Activated CD8-positive, alpha-beta T cell treated with anti-CD3 and anti-CD28 coated beads, Interleukin-2, amount 10 ng/mL, durations not matched to agents 7 days and 5 days (primary cell): Measurements from ENCODE around the gene IQSEC1. TPM values are rescaled to one million over a fixed set of nuclear protein-coding genes. Genes with fewer than 3 reads are reported as not detected.

Experiments used
- ATAC-seq: fragments of 150-1000 bp; cut with Tn5 transposase; one replicate; pipeline ENCODE4 v1.10.0; 2021; ENCODE audit warnings: moderate library complexity
- CTCF ChIA-PET: fragments of 350-600 bp; sonication (Branson Sonifier 250); formaldehyde crosslinking; loops from one replicate; lab custom pipeline; 2021; ENCODE audit warnings: antibody characterized with exemption; lab: Charles Lee
- POLR2A ChIA-PET: fragments of 350-600 bp; sonication (Branson Sonifier 250); formaldehyde crosslinking; loops from one replicate; lab custom pipeline; 2021; ENCODE audit warnings: antibody characterized with exemption; lab: Charles Lee
- DNase-seq: peaks from one replicate; pipeline ENCODE4 v3.0.0-alpha.2; 2020
- H3K27ac Mint-ChIP-seq: one replicate; pipeline ENCODE4 v1.8.0; 2021; ENCODE audit warnings: mild to moderate bottlenecking, mixed read lengths
- H3K27me3 Mint-ChIP-seq: one replicate; pipeline ENCODE4 v1.8.0; 2021; ENCODE audit warnings: low read depth, mixed read lengths
- H3K36me3 Mint-ChIP-seq: one replicate; pipeline ENCODE4 v1.8.0; 2021; ENCODE audit warnings: low read depth, mixed read lengths
- H3K4me1 Mint-ChIP-seq: one replicate; pipeline ENCODE4 v1.8.0; 2021; ENCODE audit warnings: low read depth, mixed read lengths
- H3K4me3 Mint-ChIP-seq: one replicate; pipeline ENCODE4 v1.8.0; 2021; ENCODE audit warnings: mild to moderate bottlenecking, mixed read lengths
- H3K9me3 Mint-ChIP-seq: one replicate; pipeline ENCODE4 v1.8.0; 2022; ENCODE audit warnings: mixed read lengths; ENCODE audit not compliant: insufficient read depth
- total RNA-seq, 2 experiments: library from RNA; stranded (reverse); gene quantifications; one replicate each; pipeline ENCODE4 v1.2.3, GENCODE V29; 2021

IQSEC1 gene
- total RNA-seq, 2 experiments from 2014 or later: 47.8 to 53.8 TPM

DNA sequence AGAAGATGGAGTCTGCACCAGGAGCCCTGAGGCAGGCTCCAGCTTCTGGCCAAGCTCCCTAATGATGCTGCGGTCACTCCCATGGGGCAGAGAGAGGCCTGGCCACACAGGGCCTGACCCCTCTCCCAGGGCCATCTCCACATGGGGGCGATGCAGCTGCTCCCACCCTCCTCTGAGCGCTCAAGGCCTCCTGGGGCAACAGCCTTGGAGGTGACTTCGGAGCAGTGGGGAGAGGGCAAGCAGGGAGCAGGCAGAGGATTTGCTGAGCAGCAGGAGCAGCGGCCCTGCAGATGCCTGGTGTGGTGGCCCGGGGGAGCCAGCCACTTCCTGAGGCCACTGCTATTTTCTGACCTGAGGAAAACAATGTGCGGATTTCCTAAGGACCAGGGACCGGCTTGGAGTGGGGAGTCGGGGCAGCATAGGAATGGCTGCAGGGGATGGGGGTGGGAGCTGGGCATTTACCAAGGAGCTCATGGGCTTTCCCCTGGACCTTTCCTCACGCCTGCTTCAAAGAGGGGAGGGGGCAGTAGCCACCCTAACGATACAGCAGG lies 150.3 kb downstream of the IQSEC1 start:
- Mint-ChIP-seq H3K27ac (no peak overlapping the region), H3K4me3 (no peak overlapping the region), H3K9me3 (no peaks in the 10 kb centered on the region), H3K27me3 (no peaks in the 10 kb centered on the region), H3K4me1 (peaks cover 13% of the 10 kb centered on the region), H3K36me3 (peaks cover 33% of the 10 kb centered on the region)
- ATAC-seq (no peak), DNase-seq (no peak)
- ChIA-PET POLR2A (no interaction called here), CTCF (interaction anchor here (0.7 kb wide), 1 partner anchor 40 kb away, joined by 3 read pairs; no protein-coding TSS in a partner anchor)

DNA sequence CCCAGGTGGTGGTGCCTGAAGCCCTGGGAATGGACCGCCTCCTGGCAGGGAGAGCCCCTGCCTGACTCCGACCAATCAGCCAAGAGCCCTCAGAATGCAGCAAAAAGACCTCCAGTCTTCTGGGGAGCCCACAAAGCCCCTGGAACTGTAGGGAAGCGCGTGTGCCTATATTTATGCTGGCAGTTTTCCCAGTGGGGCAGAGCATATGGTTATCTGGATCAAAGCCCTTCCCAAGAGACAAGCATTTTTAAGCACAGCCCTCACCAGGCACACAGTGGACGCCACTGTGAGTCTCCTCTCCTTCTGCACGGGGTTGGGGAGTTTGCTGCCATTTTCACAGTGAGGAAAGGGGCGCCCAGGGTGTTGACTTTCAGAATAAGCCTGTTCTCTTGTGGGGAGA lies 150.9 kb downstream of the IQSEC1 start:
- peaks cover 37% of the 10 kb centered on the region for H3K36me3 Mint-ChIP-seq
- H3K27ac Mint-ChIP-seq: no peak overlapping the region
- POLR2A ChIA-PET: no interaction called here
- CTCF ChIA-PET: interaction anchor here (1.3 kb wide), 1 partner anchor 73 kb away, joined by 4 read pairs; no protein-coding TSS in a partner anchor
- ATAC-seq (no peak), DNase-seq (no peak)
- no peaks in the 10 kb centered on the region for H3K9me3 Mint-ChIP-seq
- H3K27me3 Mint-ChIP-seq: no peaks in the 10 kb centered on the region
- peaks cover 16% of the 10 kb centered on the region for H3K4me1 Mint-ChIP-seq
- H3K4me3 Mint-ChIP-seq: no peak overlapping the region

DNA sequence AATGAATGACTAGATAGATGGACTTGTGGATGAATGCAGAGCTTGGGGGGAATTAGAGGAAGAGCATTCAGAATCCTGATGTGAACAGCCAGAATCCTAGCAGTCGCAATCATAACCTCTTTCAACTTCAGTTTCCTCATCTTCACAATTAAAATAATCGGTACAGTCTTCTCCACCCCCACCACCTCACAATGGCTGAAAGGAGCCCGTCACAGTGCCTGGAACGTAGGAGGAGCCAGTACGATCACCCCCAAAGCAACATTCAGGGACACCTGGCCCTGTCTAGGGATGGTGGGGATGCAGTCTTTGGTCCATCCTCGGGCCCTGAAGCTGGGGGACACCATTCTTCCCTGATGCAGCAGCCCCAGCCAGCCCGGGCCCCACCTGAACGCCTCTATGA lies 151.5 kb downstream of the IQSEC1 start:
- ChIA-PET CTCF (interaction anchor here (1.3 kb wide), 1 partner anchor 73 kb away, joined by 4 read pairs; no protein-coding TSS in a partner anchor), POLR2A (no interaction called here)
- ATAC-seq (no peak), DNase-seq (no peak)
- no peak overlapping the region for H3K27ac Mint-ChIP-seq
- no peaks in the 10 kb centered on the region for H3K9me3 Mint-ChIP-seq
- peaks cover 21% of the 10 kb centered on the region for H3K4me1 Mint-ChIP-seq
- no peaks in the 10 kb centered on the region for H3K27me3 Mint-ChIP-seq
- H3K4me3 Mint-ChIP-seq: no peak overlapping the region
- peaks cover 41% of the 10 kb centered on the region for H3K36me3 Mint-ChIP-seq

DNA sequence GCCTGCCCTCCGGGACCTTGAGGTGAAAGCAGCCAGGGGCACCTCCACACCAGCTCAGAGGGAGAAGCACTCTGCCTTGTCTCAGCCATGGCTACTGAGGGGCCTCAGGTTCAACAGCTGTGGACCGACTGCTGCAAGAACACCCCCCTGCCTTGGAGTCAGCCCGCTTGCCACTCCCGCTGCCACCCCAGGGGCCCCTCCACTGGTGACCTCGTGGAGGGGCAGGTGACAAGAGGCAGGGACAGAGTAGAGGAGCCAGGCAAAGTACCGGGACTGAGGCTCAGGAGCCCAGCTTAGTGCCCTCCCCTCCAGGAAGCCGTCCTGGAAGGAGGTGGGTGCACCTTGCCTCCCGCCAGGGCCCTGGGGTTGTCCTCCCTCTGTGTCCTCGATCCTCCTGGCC lies 152.3 kb downstream of the IQSEC1 start:
- POLR2A ChIA-PET: interaction anchor here (0.9 kb wide), 1 partner anchor 13 kb away, joined by 3 read pairs; no protein-coding TSS in a partner anchor
- Mint-ChIP-seq H3K4me1 (peaks cover 28% of the 10 kb centered on the region), H3K9me3 (no peaks in the 10 kb centered on the region), H3K27ac (no peak overlapping the region), H3K36me3 (peaks cover 46% of the 10 kb centered on the region), H3K4me3 (no peak overlapping the region), H3K27me3 (no peaks in the 10 kb centered on the region)
- DNase-seq (no peak), ATAC-seq (no peak)
- CTCF ChIA-PET: no interaction called here

DNA sequence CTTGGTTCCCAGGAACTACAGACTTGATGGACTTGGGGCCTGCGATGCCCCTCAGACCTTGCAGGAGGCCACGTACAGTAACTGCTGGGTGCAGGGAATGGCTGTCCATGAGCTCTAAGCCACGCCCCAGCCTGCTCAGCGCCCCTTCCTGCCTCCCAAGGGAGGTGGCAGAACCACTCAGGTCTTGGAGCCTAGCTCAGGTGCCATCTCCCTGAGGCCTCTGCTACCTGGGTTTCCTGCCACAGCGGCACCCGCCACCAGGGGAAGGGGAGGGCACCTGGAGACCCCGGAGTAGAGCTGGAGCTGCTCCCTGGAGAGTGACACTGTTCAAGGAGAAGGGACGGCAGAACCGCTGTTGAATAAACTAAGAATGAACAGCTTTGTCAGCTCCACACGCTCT lies 154.0 kb downstream of the IQSEC1 start:
- peaks cover 33% of the 10 kb centered on the region for H3K4me1 Mint-ChIP-seq
- no peaks in the 10 kb centered on the region for H3K9me3 Mint-ChIP-seq
- ChIA-PET CTCF (no interaction called here), POLR2A (interaction anchor here (1.0 kb wide), 1 partner anchor 30 kb away, joined by 3 read pairs; no protein-coding TSS in a partner anchor)
- no peaks in the 10 kb centered on the region for H3K27me3 Mint-ChIP-seq
- ATAC-seq (no peak), DNase-seq (no peak)
- H3K4me3 Mint-ChIP-seq: no peak overlapping the region
- peaks cover 50% of the 10 kb centered on the region for H3K36me3 Mint-ChIP-seq
- H3K27ac Mint-ChIP-seq: no peak overlapping the region

DNA sequence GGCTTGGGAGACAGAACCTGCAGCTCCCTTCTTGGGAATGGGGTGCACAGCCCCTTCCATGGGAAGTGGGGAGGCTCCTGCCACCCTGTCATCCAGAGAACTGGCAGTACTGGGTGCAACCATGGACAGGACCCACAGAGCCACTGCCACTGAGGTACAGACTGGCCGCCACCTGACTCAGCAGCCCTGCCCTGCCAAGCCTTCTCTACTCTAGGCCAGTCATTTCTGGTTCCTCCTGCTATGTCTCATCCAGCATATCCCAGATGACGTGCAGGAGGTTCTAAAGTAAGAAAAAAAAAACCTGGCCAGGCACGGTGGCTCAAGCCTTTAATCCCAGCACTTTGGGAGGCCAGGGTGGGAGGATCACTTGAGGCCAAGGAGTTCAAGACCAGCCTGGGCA lies 155.0 kb downstream of the IQSEC1 start:
- POLR2A ChIA-PET: no interaction called here
- ATAC-seq: no peak
- DNase-seq: no peak

DNA sequence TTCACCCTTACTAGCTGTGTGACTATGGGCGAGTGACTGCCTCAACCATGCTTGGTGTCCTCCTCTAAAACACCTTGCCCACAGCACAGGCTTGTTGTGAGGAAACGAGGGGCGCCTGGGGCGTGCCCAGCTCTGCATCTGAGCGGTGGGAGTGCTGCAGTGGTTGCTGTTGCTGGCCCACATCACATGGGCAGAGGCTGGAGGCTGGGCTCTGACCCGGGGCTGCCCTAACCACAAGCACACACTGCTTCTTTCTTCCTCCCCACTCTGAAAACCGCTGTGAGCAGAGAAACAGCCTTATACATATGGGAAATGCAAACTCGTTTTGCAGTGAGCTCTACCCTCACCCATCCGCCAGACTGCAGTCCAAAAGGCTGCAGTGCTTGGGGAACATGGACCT lies 157.1 kb downstream of the IQSEC1 start:
- DNase-seq: peak; percentile 85
- peaks cover 49% of the 10 kb centered on the region for H3K36me3 Mint-ChIP-seq
- peak overlapping the region; percentile 21 for H3K4me3 Mint-ChIP-seq
- ChIA-PET CTCF (interaction anchor here (0.9 to 4.0 kb wide), 4 partner anchors 23 to 74 kb away, joined by 3 to 16 read pairs (median 4); partner anchors contain the start of gene RPL32), POLR2A (no interaction called here)
- H3K4me1 Mint-ChIP-seq: peaks cover 31% of the 10 kb centered on the region
- H3K9me3 Mint-ChIP-seq: no peaks in the 10 kb centered on the region
- ATAC-seq: peak; percentile 86
- peak overlapping the region; percentile 65 for H3K27ac Mint-ChIP-seq
- H3K27me3 Mint-ChIP-seq: no peaks in the 10 kb centered on the region

More for the DNA sequence above, 155.0 kb downstream of the IQSEC1 start:
- Mint-ChIP-seq H3K36me3 (peaks cover 56% of the 10 kb centered on the region), H3K9me3 (no peaks in the 10 kb centered on the region), H3K27me3 (no peaks in the 10 kb centered on the region), H3K4me3 (no peak overlapping the region), H3K27ac (no peak overlapping the region), H3K4me1 (peaks cover 31% of the 10 kb centered on the region)
- CTCF ChIA-PET: no interaction called here

DNA sequence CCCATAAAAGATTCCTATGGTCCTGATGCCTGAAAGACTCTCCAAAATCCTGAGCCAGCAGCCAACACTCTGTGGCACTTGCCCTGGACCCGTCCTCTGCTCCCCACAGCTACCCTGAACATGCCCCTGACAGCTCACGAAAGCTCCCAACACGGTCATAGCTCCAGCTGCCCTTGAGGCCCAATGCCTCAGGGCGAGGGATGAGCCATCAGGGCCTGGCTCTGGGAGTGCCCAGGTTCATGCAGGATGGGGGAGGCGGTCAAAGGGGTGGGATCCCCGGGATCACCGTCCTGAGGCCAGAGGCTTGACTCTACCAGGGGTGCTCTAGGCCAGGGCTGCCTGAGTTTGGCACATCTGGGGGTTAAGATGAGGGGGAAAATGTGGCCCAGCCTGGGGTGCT lies 159.1 kb downstream of the IQSEC1 start:
- no peaks in the 10 kb centered on the region for H3K9me3 Mint-ChIP-seq
- ChIA-PET CTCF (interaction anchor here (4.0 kb wide), 1 partner anchor 69 kb away, joined by 16 read pairs; no protein-coding TSS in a partner anchor), POLR2A (no interaction called here)
- no peaks in the 10 kb centered on the region for H3K27me3 Mint-ChIP-seq
- H3K27ac Mint-ChIP-seq: no peak overlapping the region
- DNase-seq (no peak), ATAC-seq (no peak)
- H3K36me3 Mint-ChIP-seq: peaks cover 56% of the 10 kb centered on the region
- peaks cover 31% of the 10 kb centered on the region for H3K4me1 Mint-ChIP-seq
- no peak overlapping the region for H3K4me3 Mint-ChIP-seq

DNA sequence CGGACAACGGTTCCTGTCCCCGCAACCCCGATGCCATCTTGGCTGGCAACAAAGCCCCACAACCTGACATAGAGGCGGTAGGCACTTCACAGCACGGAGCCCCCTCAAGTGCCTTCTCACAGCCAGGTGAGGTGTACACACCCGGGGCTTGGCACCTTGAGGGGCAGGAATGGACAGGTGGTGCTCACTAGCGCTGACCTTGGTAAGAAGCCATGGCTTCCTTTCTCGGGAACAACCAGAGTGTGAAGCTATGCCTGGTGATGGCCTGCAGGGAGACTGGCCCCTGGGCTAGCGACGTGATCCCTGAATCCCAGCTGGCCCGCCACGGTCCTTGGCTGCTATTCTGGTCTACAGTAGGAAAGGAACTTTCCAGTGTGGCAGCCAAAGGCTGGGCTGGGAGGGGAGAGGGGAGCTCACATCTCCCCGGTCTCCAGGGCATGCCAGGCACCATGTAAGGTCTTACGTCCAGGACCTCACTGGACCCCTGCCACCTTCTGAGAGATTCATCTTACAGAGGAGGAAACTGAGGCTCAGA lies 161.3 kb downstream of the IQSEC1 start:
- Mint-ChIP-seq H3K36me3 (peaks cover 56% of the 10 kb centered on the region), H3K4me3 (no peak overlapping the region), H3K9me3 (no peaks in the 10 kb centered on the region), H3K27me3 (no peaks in the 10 kb centered on the region), H3K4me1 (peaks cover 24% of the 10 kb centered on the region), H3K27ac (no peak overlapping the region)
- DNase-seq (no peak), ATAC-seq (no peak)
- CTCF ChIA-PET: interaction anchor here (2.2 kb wide), 1 partner anchor 72 kb away, joined by 4 read pairs; no protein-coding TSS in a partner anchor
- POLR2A ChIA-PET: no interaction called here

DNA sequence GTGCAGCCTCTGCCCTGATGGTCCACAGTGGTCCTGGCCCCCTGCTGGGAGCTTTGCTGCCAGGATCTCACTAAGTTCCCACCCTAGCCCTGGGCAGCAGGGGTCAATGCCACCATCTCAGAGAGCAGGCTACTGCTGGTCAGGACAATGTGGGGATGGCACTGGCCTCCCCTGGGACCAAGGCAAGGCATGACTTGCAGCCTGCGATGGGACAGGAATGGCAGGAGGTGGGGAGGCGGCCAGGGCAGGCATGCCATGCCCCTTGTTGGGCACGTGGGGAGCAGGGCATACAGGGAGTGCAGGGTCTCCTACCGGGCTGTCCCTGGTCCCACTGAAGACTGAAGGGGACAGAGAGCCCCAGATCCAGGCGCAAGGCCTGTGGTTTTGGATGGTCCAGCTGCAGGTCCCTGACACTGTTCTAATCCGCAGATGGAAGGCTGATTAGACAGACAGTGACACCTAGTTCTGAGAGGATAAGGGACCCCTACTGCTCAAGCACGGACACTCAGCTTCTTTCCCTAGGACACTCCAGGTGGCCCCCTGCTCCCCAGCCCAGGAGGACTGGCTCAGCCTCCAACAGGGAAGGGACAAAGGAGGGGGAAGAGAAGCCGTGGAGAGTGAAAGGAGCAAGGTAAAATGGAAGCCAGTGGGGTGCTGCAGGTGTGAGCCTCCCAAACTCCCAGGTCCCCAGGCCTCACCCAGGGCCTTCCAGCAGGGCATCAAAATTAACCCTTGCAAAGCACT lies 162.7 kb downstream of the IQSEC1 start:
- H3K4me3 Mint-ChIP-seq: no peak overlapping the region
- DNase-seq: no peak
- CTCF ChIA-PET: interaction anchor here (2.2 kb wide), 1 partner anchor 74 kb away, joined by 4 read pairs; no protein-coding TSS in a partner anchor
- no peak for ATAC-seq
- H3K9me3 Mint-ChIP-seq: no peaks in the 10 kb centered on the region
- POLR2A ChIA-PET: no interaction called here
- peaks cover 47% of the 10 kb centered on the region for H3K36me3 Mint-ChIP-seq
- H3K27me3 Mint-ChIP-seq: no peaks in the 10 kb centered on the region
- H3K27ac Mint-ChIP-seq: no peak overlapping the region
- peaks cover 11% of the 10 kb centered on the region for H3K4me1 Mint-ChIP-seq

DNA sequence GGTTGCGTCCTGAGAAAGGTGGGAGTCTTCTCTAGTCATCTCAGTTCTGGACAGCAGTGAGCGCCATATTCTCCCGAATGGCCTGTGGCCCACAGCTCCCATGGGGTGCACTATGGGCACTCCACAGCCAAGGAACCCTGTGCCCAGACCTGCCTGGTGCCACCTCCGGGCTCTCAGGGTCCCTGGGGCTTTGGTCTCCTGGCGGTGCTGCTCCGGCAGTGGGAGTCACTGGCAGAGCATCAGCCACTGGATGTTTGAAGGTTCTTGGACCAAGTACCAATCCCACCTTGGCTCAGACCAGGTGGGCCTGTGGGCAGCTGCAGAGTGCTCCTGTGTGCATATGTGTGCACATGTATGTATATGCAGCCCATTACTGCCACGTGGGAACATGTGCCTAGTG lies 163.5 kb downstream of the IQSEC1 start:
- no peaks in the 10 kb centered on the region for H3K27me3 Mint-ChIP-seq
- no peak overlapping the region for H3K4me3 Mint-ChIP-seq
- no peak for ATAC-seq
- no peak overlapping the region for H3K27ac Mint-ChIP-seq
- H3K4me1 Mint-ChIP-seq: peaks cover 3% of the 10 kb centered on the region
- H3K36me3 Mint-ChIP-seq: peaks cover 42% of the 10 kb centered on the region
- ChIA-PET POLR2A (no interaction called here), CTCF (no interaction called here)
- no peak for DNase-seq
- no peaks in the 10 kb centered on the region for H3K9me3 Mint-ChIP-seq

DNA sequence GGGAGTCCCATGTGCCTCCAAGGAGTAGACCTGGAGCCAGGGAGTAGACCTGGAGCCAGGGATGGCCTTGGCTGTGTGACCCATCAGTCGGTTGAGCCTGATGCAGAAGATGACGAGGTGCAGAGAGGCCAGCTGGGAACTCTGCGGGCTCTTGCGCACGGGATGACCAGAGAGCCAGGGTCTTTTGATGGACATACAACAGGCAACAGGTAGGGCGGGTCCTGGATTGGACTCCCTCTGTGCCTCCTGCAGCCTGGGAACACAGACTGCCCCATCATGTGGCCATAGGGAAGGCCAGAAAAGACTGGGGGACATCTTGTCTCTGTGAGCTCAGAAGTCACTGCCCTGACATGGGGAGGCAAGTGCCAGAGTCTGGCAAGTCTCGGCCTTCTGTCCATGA lies 164.4 kb downstream of the IQSEC1 start:
- ChIA-PET POLR2A (no interaction called here), CTCF (no interaction called here)
- no peak for ATAC-seq
- Mint-ChIP-seq H3K4me3 (no peak overlapping the region), H3K27ac (no peak overlapping the region), H3K27me3 (no peaks in the 10 kb centered on the region), H3K9me3 (no peaks in the 10 kb centered on the region), H3K4me1 (no peaks in the 10 kb centered on the region), H3K36me3 (peaks cover 33% of the 10 kb centered on the region)
- DNase-seq: no peak
